ENCODE results near the gene PSD4.

PSD4 gene

GRCh38 chr2:113226462-113226861 lies 52.7 kb downstream of the PSD4 start:
- no peak overlapping the region for H3K27ac ChIP-seq (replicated peaks)
- DNase-seq (ENCODE audit: low read depth in 1 of 2, low spot score in 1 of 2): no peak
- H3K4me3 ChIP-seq (replicated peaks; ENCODE audit: insufficient read depth, low read length): no peak overlapping the region
- H3K27me3 ChIP-seq (ENCODE audit: insufficient read depth, poor library complexity, severe bottlenecking): no peaks in the 10 kb centered on the region
- TF ChIP-seq GABPA (IDR thresholded peaks at IDR 0.05; ENCODE audit: low read depth): no peak
- no peak for TF ChIP-seq POLR2AphosphoS5 (IDR thresholded peaks at IDR 0.05; ENCODE audit: low read depth)
- TF ChIP-seq SPI1 (IDR thresholded peaks at IDR 0.05; ENCODE audit: borderline replicate concordance, low read depth): no peak
- TF ChIP-seq CTCF (IDR thresholded peaks at IDR 0.05; ENCODE audit: insufficient read depth, low read length): no peak
- TF ChIP-seq REST (IDR thresholded peaks at IDR 0.05; ENCODE audit: insufficient replicate concordance, low read depth): no peak

- Histone ChIP-seq H3K27ac (replicated peaks) (no peak overlapping the region), H3K27me3 (ENCODE audit: insufficient read depth, poor library complexity, severe bottlenecking) (no peaks in the 10 kb centered on the region), H3K4me3 (replicated peaks; ENCODE audit: insufficient read depth, low read length) (no peak overlapping the region)
- DNase-seq (ENCODE audit: low read depth in 1 of 2, low spot score in 1 of 2): no peak
- TF ChIP-seq GABPA (IDR thresholded peaks at IDR 0.05; ENCODE audit: low read depth) (no peak), SPI1 (IDR thresholded peaks at IDR 0.05; ENCODE audit: borderline replicate concordance, low read depth) (no peak), REST (IDR thresholded peaks at IDR 0.05; ENCODE audit: insufficient replicate concordance, low read depth) (no peak), CTCF (IDR thresholded peaks at IDR 0.05; ENCODE audit: insufficient read depth, low read length) (no peak), POLR2AphosphoS5 (IDR thresholded peaks at IDR 0.05; ENCODE audit: low read depth) (no peak)
Measured at GRCh38 chr2:113227290-113227689, 53.5 kb downstream of the PSD4 start.

GRCh38 chr2:113227698-113228097 lies 53.9 kb downstream of the PSD4 start:
- Histone ChIP-seq H3K27me3 (ENCODE audit: insufficient read depth, poor library complexity, severe bottlenecking) (no peaks in the 10 kb centered on the region), H3K27ac (replicated peaks) (no peak overlapping the region), H3K4me3 (replicated peaks; ENCODE audit: insufficient read depth, low read length) (no peak overlapping the region)
- no peak for DNase-seq (ENCODE audit: low read depth in 1 of 2, low spot score in 1 of 2)
- TF ChIP-seq GABPA (IDR thresholded peaks at IDR 0.05; ENCODE audit: low read depth): no peak
- no peak for TF ChIP-seq REST (IDR thresholded peaks at IDR 0.05; ENCODE audit: insufficient replicate concordance, low read depth)
- no peak for TF ChIP-seq CTCF (IDR thresholded peaks at IDR 0.05; ENCODE audit: insufficient read depth, low read length)
- TF ChIP-seq SPI1 (IDR thresholded peaks at IDR 0.05; ENCODE audit: borderline replicate concordance, low read depth): no peak
- no peak for TF ChIP-seq POLR2AphosphoS5 (IDR thresholded peaks at IDR 0.05; ENCODE audit: low read depth)
